SK-N-SH (cell line): ENCODE data around the gene PRPF40B. TPM values are rescaled to one million over a fixed set of nuclear protein-coding genes. Genes with fewer than 3 reads are reported as not detected.

ENCODE experiments used
- CTCF ChIA-PET: fragments of 300-600, 350-600 bp; formaldehyde crosslinking; extraction: SDS; loops from one replicate; lab custom pipeline; 2021; lab: Yijun Ruan, JAX
- POLR2A ChIA-PET: fragments of 350-600 bp; sonication (Branson Sonifier 250); formaldehyde crosslinking; extraction: SDS; loops from one replicate; lab custom pipeline; 2020; ENCODE audit warnings: antibody characterized with exemption, inconsistent platforms; lab: Yijun Ruan, JAX
- DNase-seq: peaks from one replicate; pipeline ENCODE4 v3.0.0; 2012
- H2AFZ ChIP-seq: fragments of 200-600 bp; sonication (generic); 2 replicates; pipeline ENCODE4 v1.8.1; 2016; ENCODE audit warnings: antibody characterized with exemption, mild to moderate bottlenecking, low read depth
- H3F3A ChIP-seq: fragments of 200-600 bp; sonication (generic); replicated peaks from 2 replicates; pipeline ENCODE3; 2016; ENCODE audit warnings: antibody characterized with exemption, mild to moderate bottlenecking; ENCODE audit not compliant: insufficient read depth
- H3K27ac ChIP-seq, 2 experiments: fragments of 200-500 bp in 1 of 2; fragments of 200-600 bp in 1 of 2; sonication (Bioruptor generic) in 1 of 2; sonication (generic), shearing (Covaris generic) in 1 of 2; 2 replicates each; pipeline versions ENCODE4 v1.5.1 to v1.6.1; 2014 to 2016; ENCODE audit warnings: low read depth in 2 of 2, inconsistent platforms in 1 of 2, low read length in 1 of 2, mild to moderate bottlenecking in 1 of 2, mixed read lengths in 1 of 2
- H3K27me3 ChIP-seq: fragments of 200-600 bp; sonication (generic), shearing (Covaris generic); 2 replicates; pipeline ENCODE4 v1.6.1; 2016; ENCODE audit warnings: mixed run types; ENCODE audit not compliant: insufficient read depth
- H3K36me3 ChIP-seq, 2 experiments: fragments of 200-500 bp in 1 of 2; fragments of 200-600 bp in 1 of 2; sonication (Bioruptor generic) in 1 of 2; sonication (generic) in 1 of 2; replicated peaks in 1 of 2; 2 replicates each; pipeline versions ENCODE3 to v1.5.1; 2014 to 2016; ENCODE audit warnings: low read length in 1 of 2, mild to moderate bottlenecking in 1 of 2; ENCODE audit not compliant: insufficient read depth in 2 of 2, control insufficient read depth in 1 of 2
- H3K4me1 ChIP-seq, 2 experiments: fragments of 200-500 bp in 1 of 2; fragments of 200-600 bp in 1 of 2; sonication (Bioruptor generic) in 1 of 2; sonication (generic), shearing (Covaris generic) in 1 of 2; 2 replicates each; pipeline versions ENCODE4 v1.5.1 to v1.6.1; 2014 to 2016; ENCODE audit warnings: low read depth in 1 of 2, low read length in 1 of 2, mixed run types in 1 of 2; ENCODE audit not compliant: insufficient read depth in 2 of 2, control insufficient read depth in 1 of 2
- H3K4me2 ChIP-seq: fragments of 200-600 bp; sonication (generic), shearing (Covaris generic); 2 replicates; pipeline ENCODE4 v1.6.1; 2017; ENCODE audit warnings: mixed run types
- H3K4me3 ChIP-seq, 2 experiments: fragments of 200-500 bp in 1 of 2; fragments of 200-600 bp in 1 of 2; sonication (Bioruptor generic) in 1 of 2; sonication (generic), shearing (Covaris generic) in 1 of 2; 2 replicates each; pipeline versions ENCODE4 v1.5.1 to v1.8.1; 2014 to 2016; ENCODE audit warnings: low read depth in 2 of 2, inconsistent platforms in 1 of 2, low read length in 1 of 2, mild to moderate bottlenecking in 1 of 2, mixed read lengths in 1 of 2, moderate library complexity in 1 of 2
- H3K79me2 ChIP-seq: fragments of 200-600 bp; sonication (generic); 2 replicates; pipeline ENCODE4 v1.8.1; 2017; ENCODE audit warnings: mild to moderate bottlenecking; ENCODE audit not compliant: insufficient read depth
- H3K9ac ChIP-seq: fragments of 200-600 bp; sonication (generic); 2 replicates; pipeline ENCODE4 v1.6.1; 2017; ENCODE audit warnings: mixed run types
- H3K9me2 ChIP-seq: fragments of 200-600 bp; sonication (generic); 2 replicates; pipeline ENCODE4 v1.6.1; 2017; ENCODE audit warnings: mixed run types
- H3K9me3 ChIP-seq: fragments of 200-600 bp; sonication (generic); 2 replicates; pipeline ENCODE4 v1.6.1; 2017; ENCODE audit warnings: mixed run types, mild to moderate bottlenecking, moderate library complexity
- H4K20me1 ChIP-seq: fragments of 200-600 bp; sonication (generic); 2 replicates; pipeline ENCODE4 v1.6.1; 2017; ENCODE audit warnings: mild to moderate bottlenecking, mixed run types; ENCODE audit not compliant: insufficient read depth
- CHD2 ChIP-seq: fragments of 150-350 bp; IDR thresholded peaks from 2 replicates; pipeline ENCODE4 v1.6.1; 2018; ENCODE audit warnings: low read length; ENCODE audit not compliant: partially characterized antibody
- ELF1 ChIP-seq: IDR thresholded peaks from 2 replicates; pipeline ENCODE4 v1.4.0; 2012
- EZH2phosphoT487 ChIP-seq: fragments of 200-600 bp; sonication (generic); IDR thresholded peaks from 2 replicates; pipeline ENCODE4 v1.6.1; 2017; ENCODE audit warnings: low read depth, mixed run types, mild to moderate bottlenecking, antibody characterized with exemption, moderate library complexity, borderline replicate concordance
- FOSL2 ChIP-seq: IDR thresholded peaks from 2 replicates; pipeline ENCODE4 v1.4.0; 2012; ENCODE audit warnings: low read depth, mild to moderate bottlenecking, moderate library complexity, borderline replicate concordance
- FOXJ3 ChIP-seq: sonication (generic); formaldehyde crosslinking; IDR thresholded peaks from 2 replicates; pipeline ENCODE4 v1.5.1; 2020; ENCODE audit warnings: mild to moderate bottlenecking, missing genetic modification reagents
- FOXM1 ChIP-seq: IDR thresholded peaks from 2 replicates; pipeline ENCODE4 v1.4.0; 2012; ENCODE audit warnings: low read depth, mild to moderate bottlenecking
- GABPA ChIP-seq: IDR thresholded peaks from 2 replicates; pipeline ENCODE4 v1.4.0; 2012; ENCODE audit warnings: low read depth, mild to moderate bottlenecking
- NFIC ChIP-seq: IDR thresholded peaks from 2 replicates; pipeline ENCODE4 v1.4.0; 2012; ENCODE audit warnings: borderline replicate concordance
- RAD21 ChIP-seq: IDR thresholded peaks from 2 replicates; pipeline ENCODE4 v1.6.1; 2012; ENCODE audit warnings: mild to moderate bottlenecking, low read length
- RCOR1 ChIP-seq: fragments of 150-350 bp; IDR thresholded peaks from 2 replicates; pipeline ENCODE4 v1.6.1; 2017; ENCODE audit warnings: antibody characterized with exemption, low read length
- RXRA ChIP-seq: IDR thresholded peaks from 2 replicates; pipeline ENCODE4 v1.4.0; 2012; ENCODE audit warnings: low read depth, mild to moderate bottlenecking, borderline replicate concordance
- SIN3A ChIP-seq: IDR thresholded peaks from 2 replicates; pipeline ENCODE4 v1.6.1; 2012; ENCODE audit warnings: low read depth, mild to moderate bottlenecking, low read length, moderate library complexity, borderline replicate concordance
- SMC3 ChIP-seq: IDR thresholded peaks from 2 replicates; pipeline ENCODE4 v1.6.1; 2012; ENCODE audit warnings: low read depth, low read length, improper control_type of control experiment
- TAF1 ChIP-seq: IDR thresholded peaks from 2 replicates; pipeline ENCODE4 v1.6.1; 2012; ENCODE audit warnings: low read depth, mild to moderate bottlenecking, low read length, moderate library complexity, borderline replicate concordance
- TEAD4 ChIP-seq: IDR thresholded peaks from 2 replicates; pipeline ENCODE4 v1.4.0; 2012; ENCODE audit warnings: mild to moderate bottlenecking, borderline replicate concordance; ENCODE audit not compliant: insufficient read depth
- USF1 ChIP-seq: IDR thresholded peaks from 2 replicates; pipeline ENCODE4 v1.4.0; 2012; ENCODE audit warnings: low read depth, borderline replicate concordance
- WGBS: methylation state at CpG from one replicate; pipeline ENCODE4 v1.1.6; 2017; ENCODE audit warnings: low lambda C conversion rate; 5-methylcytosine and 5-hydroxymethylcytosine counted together
- polyA plus RNA-seq, 3 experiments: library from polyadenylated mRNA; depleted of rRNA; stranded (reverse); fragments of >200 nt; gene quantifications; 2 replicates each; pipeline ENCODE4 v1.2.3, GENCODE V29; 2012
- TF ChIP-seq, protein P1 (sequence below): IDR thresholded peaks from 2 replicates; pipeline ENCODE4; 2012
- TF ChIP-seq, protein P2 (sequence below): fragments of 200-600 bp; sonication (generic); IDR thresholded peaks from 2 replicates; pipeline ENCODE4 v1.6.1; 2017; ENCODE audit warnings: antibody characterized with exemption, mild to moderate bottlenecking, moderate library complexity
- TF ChIP-seq, protein P3 (sequence below): IDR thresholded peaks from 2 replicates; pipeline ENCODE4 v1.4.0; 2012; ENCODE audit warnings: low read depth

PRPF40B gene
- polyA plus RNA-seq, 1 of the 3 experiments (the other 2 are of a cell fraction): 27.0 TPM

- TF ChIP-seq TAF1 (no peak), RCOR1 (no peak), EZH2phosphoT487 (no peak), NFIC (no peak), CHD2 (no peak), FOXM1 (no peak), GABPA (no peak), RXRA (no peak), USF1 (no peak), FOSL2 (no peak), SIN3A (no peak), RAD21 (no peak), SMC3 (no peak), FOXJ3 (no peak), ELF1 (no peak), TEAD4 (no peak)
- TF ChIP-seq, protein P1, sequence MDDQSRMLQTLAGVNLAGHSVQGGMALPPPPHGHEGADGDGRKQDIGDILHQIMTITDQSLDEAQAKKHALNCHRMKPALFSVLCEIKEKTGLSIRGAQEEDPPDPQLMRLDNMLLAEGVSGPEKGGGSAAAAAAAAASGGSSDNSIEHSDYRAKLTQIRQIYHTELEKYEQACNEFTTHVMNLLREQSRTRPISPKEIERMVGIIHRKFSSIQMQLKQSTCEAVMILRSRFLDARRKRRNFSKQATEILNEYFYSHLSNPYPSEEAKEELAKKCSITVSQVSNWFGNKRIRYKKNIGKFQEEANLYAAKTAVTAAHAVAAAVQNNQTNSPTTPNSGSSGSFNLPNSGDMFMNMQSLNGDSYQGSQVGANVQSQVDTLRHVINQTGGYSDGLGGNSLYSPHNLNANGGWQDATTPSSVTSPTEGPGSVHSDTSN: no peak
- TF ChIP-seq, protein P2, sequence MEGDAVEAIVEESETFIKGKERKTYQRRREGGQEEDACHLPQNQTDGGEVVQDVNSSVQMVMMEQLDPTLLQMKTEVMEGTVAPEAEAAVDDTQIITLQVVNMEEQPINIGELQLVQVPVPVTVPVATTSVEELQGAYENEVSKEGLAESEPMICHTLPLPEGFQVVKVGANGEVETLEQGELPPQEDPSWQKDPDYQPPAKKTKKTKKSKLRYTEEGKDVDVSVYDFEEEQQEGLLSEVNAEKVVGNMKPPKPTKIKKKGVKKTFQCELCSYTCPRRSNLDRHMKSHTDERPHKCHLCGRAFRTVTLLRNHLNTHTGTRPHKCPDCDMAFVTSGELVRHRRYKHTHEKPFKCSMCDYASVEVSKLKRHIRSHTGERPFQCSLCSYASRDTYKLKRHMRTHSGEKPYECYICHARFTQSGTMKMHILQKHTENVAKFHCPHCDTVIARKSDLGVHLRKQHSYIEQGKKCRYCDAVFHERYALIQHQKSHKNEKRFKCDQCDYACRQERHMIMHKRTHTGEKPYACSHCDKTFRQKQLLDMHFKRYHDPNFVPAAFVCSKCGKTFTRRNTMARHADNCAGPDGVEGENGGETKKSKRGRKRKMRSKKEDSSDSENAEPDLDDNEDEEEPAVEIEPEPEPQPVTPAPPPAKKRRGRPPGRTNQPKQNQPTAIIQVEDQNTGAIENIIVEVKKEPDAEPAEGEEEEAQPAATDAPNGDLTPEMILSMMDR: no peak
- TF ChIP-seq, protein P3, sequence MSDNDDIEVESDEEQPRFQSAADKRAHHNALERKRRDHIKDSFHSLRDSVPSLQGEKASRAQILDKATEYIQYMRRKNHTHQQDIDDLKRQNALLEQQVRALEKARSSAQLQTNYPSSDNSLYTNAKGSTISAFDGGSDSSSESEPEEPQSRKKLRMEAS: no peak
- 76% methylated on average over 3 of the region's 4 CpGs for WGBS
- Histone ChIP-seq H3K36me3 (peaks cover 22 to 29% of the 10 kb centered on the region in 2 experiments), H3K9ac (no peak overlapping the region), H3K4me3 (no peak overlapping the region), H2AFZ (no peak overlapping the region), H3K4me1 (peaks cover 0 to 12% of the 10 kb centered on the region in 2 experiments; a peak in 1 of 4 replicates), H3K9me2 (no peaks in the 10 kb centered on the region), H3F3A (no peaks in the 10 kb centered on the region), H3K27ac (peak overlapping the region in 1 of 2 experiments; percentile 48; a peak in 1 of 4 replicates), H3K27me3 (no peaks in the 10 kb centered on the region), H3K9me3 (no peaks in the 10 kb centered on the region), H4K20me1 (no peaks in the 10 kb centered on the region), H3K79me2 (no peaks in the 10 kb centered on the region), H3K4me2 (no peak overlapping the region)
- CTCF ChIA-PET: interaction anchor here (1.0 to 2.0 kb wide), 3 partner anchors 8 to 230 kb away, joined by 3 to 8 read pairs (median 5); no protein-coding TSS in a partner anchor
- no peak for DNase-seq
- POLR2A ChIA-PET: no interaction called here
These were observed 34.4 kb upstream of the PRPF40B start for GRCh38 chr12:49588721-49589516.
